NCI-H2171 treated with DMSO at 0.1 percent for 48 hours (cell line): ENCODE measurements around the gene MEF2C.
"Not testable (repeated sequence)": the region's sequence is repeated elsewhere in the genome, so short reads cannot be mapped to it uniquely, and the experiment has no call there.

Experiments used
- DNase-seq: peaks from one replicate; lab custom pipeline; 2025; lab: John Stamatoyannopoulos, UW

MEF2C gene

GRCh38 chr5:88883059-88883835, at the start of gene MEF2C:
Gene MEF2C, minus strand, starts transcription at chr5:88883184. Its CDS starts 59,396 bp downstream, at chr5:88823788.
- no peak for DNase-seq

GRCh38 chr5:88932541-88932940, 49.6 kb upstream of the MEF2C start:
- no peak for DNase-seq

GRCh38 chr5:88930335-88930734, 47.4 kb upstream of the MEF2C start:
- no peak for DNase-seq

- DNase-seq = no peak
Observed at GRCh38 chr5:88929385-88929784, 46.4 kb upstream of the MEF2C start.

GRCh38 chr5:88926774-88927173, 43.8 kb upstream of the MEF2C start:
- no peak for DNase-seq

GRCh38 chr5:88925692-88926490, 42.9 kb upstream of the MEF2C start:
- no peak for DNase-seq

- DNase-seq = no peak
Observed at GRCh38 chr5:88924330-88924657, 41.3 kb upstream of the MEF2C start.

- no peak for DNase-seq
Observed at GRCh38 chr5:88923623-88924329, 40.8 kb upstream of the MEF2C start.

- not testable (repeated sequence) for DNase-seq
Observed at GRCh38 chr5:88912743-88913142, 29.8 kb upstream of the MEF2C start.

- DNase-seq = not testable (repeated sequence)
Observed at GRCh38 chr5:88911059-88911572, 28.1 kb upstream of the MEF2C start.

- DNase-seq = not testable (repeated sequence)
Observed at GRCh38 chr5:88904478-88904877, 21.5 kb upstream of the MEF2C start.

GRCh38 chr5:88903966-88904365, 21.0 kb upstream of the MEF2C start:
- DNase-seq = not testable (repeated sequence)

GRCh38 chr5:88901077-88901476, 18.1 kb upstream of the MEF2C start:
- not testable (repeated sequence) for DNase-seq

GRCh38 chr5:88899096-88899737, 16.2 kb upstream of the MEF2C start:
- no peak for DNase-seq

GRCh38 chr5:88897748-88898147, 14.8 kb upstream of the MEF2C start:
- DNase-seq = no peak

GRCh38 chr5:88895681-88896501, 12.9 kb upstream of the MEF2C start:
- no peak for DNase-seq

GRCh38 chr5:88892669-88893068, 9.7 kb upstream of the MEF2C start:
- no peak for DNase-seq

- no peak for DNase-seq
Observed at GRCh38 chr5:88890070-88890781, 7.2 kb upstream of the MEF2C start.

- no peak for DNase-seq
Observed at GRCh38 chr5:88889189-88890069, 6.4 kb upstream of the MEF2C start.

GRCh38 chr5:88888848-88889188, 5.8 kb upstream of the MEF2C start:
- DNase-seq = no peak
